ENCODE data around the gene HOXB4. TPM values are rescaled to one million over a fixed set of nuclear protein-coding genes. Genes with fewer than 3 reads are reported as not detected.

The HOXB4 gene
- total RNA-seq, 2 donors from 2014 or later: 0.41 to 1.1 TPM

GRCh38 chr17:48604770-48605329 is 26.7 kb upstream of the HOXB4 start, which contains the start of gene HOXB6:
Gene HOXB6 (minus strand): TSS chr17:48604986. CDS start chr17:48598150, 6,836 bp downstream.
- Histone ChIP-seq H3K4me3 (no peak within 1 kb of the TSS), H3K27ac (no peak within 1 kb of the TSS), H3K9me3 (no peaks in the 10 kb centered on the region), H3K36me3 (no peaks in the 10 kb centered on the region), H3K4me1 (replicated peaks) (no peaks in the 10 kb centered on the region), H3K27me3 (replicated peaks; ENCODE audit: insufficient read depth) (peaks cover 63% of the 10 kb centered on the region)
- intact Hi-C loops (cut with DNase I): no loop called here
- no peak for DNase-seq (ENCODE audit: low spot score)
- TF ChIP-seq POLR2A (IDR thresholded peaks at IDR 0.05) (no peak), CTCF (IDR thresholded peaks at IDR 0.05) (no peak), POLR2AphosphoS5 (IDR thresholded peaks at IDR 0.05) (no peak)
- WGBS: 11% methylated on average over 16 of the region's 16 CpGs

GRCh38 chr17:48603959-48604769 is 26.0 kb upstream of the HOXB4 start:
- Histone ChIP-seq H3K27ac (no peak overlapping the region), H3K27me3 (replicated peaks; ENCODE audit: insufficient read depth) (peaks cover 64% of the 10 kb centered on the region)

GRCh38 chr17:48601539-48602425 is 23.6 kb upstream of the HOXB4 start:
- WGBS: 15% methylated on average over 35 of the region's 35 CpGs
- Histone ChIP-seq H3K4me1 (replicated peaks) (no peaks in the 10 kb centered on the region), H3K4me3 (no peak overlapping the region), H3K27ac (no peak overlapping the region), H3K36me3 (no peaks in the 10 kb centered on the region), H3K27me3 (replicated peaks; ENCODE audit: insufficient read depth) (peaks cover 60% of the 10 kb centered on the region), H3K9me3 (no peaks in the 10 kb centered on the region)
- no peak for DNase-seq (ENCODE audit: low spot score)
- no peak for TF ChIP-seq CTCF (IDR thresholded peaks at IDR 0.05)
- no peak for TF ChIP-seq POLR2AphosphoS5 (IDR thresholded peaks at IDR 0.05)
- no peak for TF ChIP-seq POLR2A (IDR thresholded peaks at IDR 0.05)
- intact Hi-C loops (cut with DNase I): no loop called here

More at GRCh38 chr17:48603959-48604769, 26.0 kb upstream of the HOXB4 start:
- 5% methylated on average over 21 of the region's 21 CpGs for WGBS
- no peak for DNase-seq (ENCODE audit: low spot score)
- no peak for TF ChIP-seq POLR2AphosphoS5 (IDR thresholded peaks at IDR 0.05)
- intact Hi-C loops (cut with DNase I): no loop called here
- Histone ChIP-seq H3K4me3 (no peak overlapping the region), H3K9me3 (no peaks in the 10 kb centered on the region), H3K4me1 (replicated peaks) (no peaks in the 10 kb centered on the region), H3K36me3 (no peaks in the 10 kb centered on the region)

GRCh38 chr17:48601207-48601538 is 23.0 kb upstream of the HOXB4 start:
- Histone ChIP-seq H3K27me3 (replicated peaks; ENCODE audit: insufficient read depth) (peaks cover 58% of the 10 kb centered on the region), H3K4me1 (replicated peaks) (no peaks in the 10 kb centered on the region), H3K4me3 (no peak overlapping the region), H3K9me3 (no peaks in the 10 kb centered on the region), H3K36me3 (no peaks in the 10 kb centered on the region), H3K27ac (no peak overlapping the region)
- WGBS: 56% methylated on average over 4 of the region's 4 CpGs
- intact Hi-C loops (cut with DNase I): no loop called here
- DNase-seq (ENCODE audit: low spot score): no peak
- TF ChIP-seq POLR2A (IDR thresholded peaks at IDR 0.05): no peak
- TF ChIP-seq CTCF (IDR thresholded peaks at IDR 0.05): no peak
- TF ChIP-seq POLR2AphosphoS5 (IDR thresholded peaks at IDR 0.05): no peak

All from prostate gland (tissue), 2 donors.